Stimulated activated CD8-positive, alpha-beta memory T cell treated with anti-CD3 and anti-CD28 coated beads, Interleukin-4, amount 100 ng/mL, for 48 hours (primary cell): ENCODE measurements around the gene MCM3AP.
"Not testable (repeated sequence)": the region's sequence is repeated elsewhere in the genome, so short reads cannot be mapped to it uniquely, and the experiment has no call there.

ENCODE experiments used
- DNase-seq: peaks from one replicate; pipeline ENCODE4 v3.0.0-alpha.2; 2020

The MCM3AP gene

DNA sequence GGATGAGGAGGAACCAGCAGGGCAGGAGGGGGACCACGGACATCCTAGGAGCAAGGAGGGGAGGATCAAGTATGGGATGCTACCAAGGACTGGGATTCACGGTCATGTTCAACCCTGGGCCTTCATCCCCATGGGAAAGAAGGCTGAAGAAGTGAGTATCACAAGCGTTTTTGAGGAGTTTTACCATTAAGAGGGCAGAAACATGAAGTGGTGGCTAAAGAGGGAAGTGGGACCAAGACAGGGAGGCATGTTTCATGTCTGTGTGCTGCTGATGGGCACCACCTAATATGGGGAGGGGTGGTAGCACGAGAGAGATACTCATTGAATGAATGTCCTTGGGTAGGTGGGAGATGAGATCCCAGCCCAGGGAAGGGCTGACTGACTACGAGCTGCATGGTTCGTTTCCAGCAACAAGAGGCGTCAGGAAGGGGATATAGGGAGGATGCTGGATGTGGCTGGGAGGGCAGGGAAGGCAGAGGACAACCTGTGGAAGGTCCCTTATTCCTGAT, 45.5 kb downstream of the MCM3AP start:
- no peak for DNase-seq

- DNase-seq: no peak
Observed at GRCh38 chr21:46237474-46237873, 47.9 kb downstream of the MCM3AP start.

DNA sequence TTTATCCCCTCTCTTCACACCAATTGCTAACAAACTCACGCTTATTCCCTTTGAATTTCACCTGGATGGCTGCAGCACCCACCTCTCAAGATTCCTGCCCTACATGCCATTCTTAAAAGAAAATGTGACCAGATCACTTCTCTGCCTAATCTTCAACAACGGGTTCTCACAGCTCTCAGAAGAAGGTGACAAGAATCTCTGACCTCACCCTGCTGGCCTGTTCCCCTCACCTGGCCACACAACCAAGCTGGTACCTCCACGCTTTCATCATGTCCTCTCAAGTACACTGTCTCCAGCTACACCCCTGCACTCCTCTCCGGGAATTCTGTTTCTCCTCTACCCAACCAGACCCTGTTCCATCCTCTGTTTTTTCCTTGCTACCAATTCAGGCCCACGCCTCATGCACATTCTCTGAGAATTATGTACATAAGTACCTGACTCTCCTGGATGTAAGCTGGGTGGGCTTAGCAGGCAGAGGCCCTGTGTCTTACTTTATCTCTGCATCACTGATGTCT, 50.9 kb downstream of the MCM3AP start:
- DNase-seq: no peak

GRCh38 chr21:46229923-46230260, 55.5 kb downstream of the MCM3AP start:
- no peak for DNase-seq

GRCh38 chr21:46229133-46229922, 56.1 kb downstream of the MCM3AP start:
- peak; percentile 26 for DNase-seq

DNA sequence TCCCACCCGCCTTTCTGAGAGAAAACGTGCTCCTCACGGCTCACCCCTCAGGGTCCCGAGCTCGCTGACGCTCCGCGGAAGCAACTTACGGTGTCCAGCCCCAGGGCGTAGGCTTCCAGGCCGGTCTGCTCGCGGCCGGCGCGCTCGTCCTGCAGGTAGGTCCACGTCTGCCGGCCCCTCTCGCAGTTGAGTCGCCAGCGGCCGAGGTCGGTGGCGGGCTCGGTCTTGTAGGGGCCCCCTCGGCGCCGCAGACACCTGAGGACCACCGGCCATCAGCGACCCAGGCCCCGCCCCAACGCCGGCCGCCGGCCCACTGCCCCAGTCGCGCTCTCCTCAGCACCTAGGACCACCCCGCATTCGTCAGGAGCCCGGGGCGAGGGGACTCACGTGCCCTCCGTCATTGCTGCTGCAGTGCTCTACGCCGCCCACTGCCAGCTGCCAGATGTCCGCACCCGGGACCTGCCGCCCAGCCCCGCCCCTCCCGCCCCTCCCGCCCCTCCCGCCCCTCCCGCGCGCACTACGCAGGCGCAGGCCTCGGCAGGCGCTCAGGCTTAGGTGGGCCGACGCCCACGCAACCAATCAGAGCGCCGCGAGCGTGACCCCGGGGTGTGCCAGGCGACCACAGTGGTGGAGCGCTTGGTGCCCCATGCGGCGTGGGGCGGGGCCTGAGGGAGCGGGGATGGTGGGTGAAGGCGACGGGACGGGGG, 56.9 kb downstream of the MCM3AP start, which contains the start of gene LSS:
Gene LSS (minus strand): TSS at position 430 of the 707 bp plus-strand sequence. CDS start 29 bp downstream, at position 401.
- DNase-seq: peak; percentile 97

DNA sequence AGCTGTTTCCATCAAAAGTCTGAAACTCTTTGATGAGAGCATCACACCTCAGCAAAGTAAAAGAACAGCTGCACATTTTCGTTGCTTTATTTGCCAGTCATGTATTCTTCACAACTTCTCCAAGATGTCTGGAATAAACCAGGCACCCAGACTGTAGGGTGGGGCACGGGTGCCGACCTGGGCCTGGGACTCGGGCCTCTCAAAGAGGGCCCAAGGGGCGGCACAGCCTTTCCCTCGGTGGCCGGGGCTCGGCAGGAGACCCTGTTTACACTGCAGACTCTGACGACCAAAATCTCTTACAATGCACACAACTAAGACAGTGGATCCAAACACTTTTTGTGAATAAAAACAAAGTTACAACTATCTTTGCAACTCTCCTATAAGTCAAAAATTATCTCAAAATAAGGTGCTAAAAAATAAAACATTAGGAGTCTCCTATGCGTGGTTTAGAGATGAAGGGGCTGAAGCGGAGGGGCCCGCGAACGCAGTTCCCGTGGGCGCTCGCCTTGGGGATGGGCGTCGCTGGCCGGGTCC, 57.5 kb downstream of the MCM3AP start:
- DNase-seq: no peak

DNA sequence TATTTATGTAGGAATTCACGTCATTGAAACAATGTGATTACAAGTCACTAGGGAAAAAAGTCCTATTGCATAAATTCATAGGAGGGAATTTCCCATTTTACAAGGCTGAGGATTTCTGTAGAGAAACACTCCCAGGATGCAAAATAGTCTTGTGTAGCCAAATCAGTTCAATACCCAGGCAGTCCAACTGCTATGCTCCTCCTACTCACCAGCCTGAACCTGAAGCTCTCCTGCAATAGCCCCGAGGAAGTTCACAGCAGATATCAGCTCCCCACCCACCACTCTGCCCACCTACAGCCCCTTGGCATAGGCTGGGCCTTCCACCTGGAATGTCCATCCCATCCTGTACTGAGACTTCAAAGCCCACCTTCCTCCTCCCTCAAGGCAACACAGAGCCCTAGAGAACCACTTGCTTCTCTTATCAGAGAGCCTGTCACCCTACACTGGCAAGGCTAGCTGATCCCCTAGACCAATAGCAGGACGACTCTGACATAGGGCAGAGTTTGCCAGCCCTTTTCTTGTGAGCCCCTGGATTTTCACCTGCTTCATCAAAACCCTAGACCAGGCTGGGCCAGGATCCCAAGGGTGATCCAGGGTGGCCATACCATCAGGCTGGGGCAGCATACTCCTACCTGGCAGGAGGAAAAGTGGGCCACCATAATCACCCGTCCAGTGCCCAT, 58.4 kb downstream of the MCM3AP start:
- no peak for DNase-seq

DNA sequence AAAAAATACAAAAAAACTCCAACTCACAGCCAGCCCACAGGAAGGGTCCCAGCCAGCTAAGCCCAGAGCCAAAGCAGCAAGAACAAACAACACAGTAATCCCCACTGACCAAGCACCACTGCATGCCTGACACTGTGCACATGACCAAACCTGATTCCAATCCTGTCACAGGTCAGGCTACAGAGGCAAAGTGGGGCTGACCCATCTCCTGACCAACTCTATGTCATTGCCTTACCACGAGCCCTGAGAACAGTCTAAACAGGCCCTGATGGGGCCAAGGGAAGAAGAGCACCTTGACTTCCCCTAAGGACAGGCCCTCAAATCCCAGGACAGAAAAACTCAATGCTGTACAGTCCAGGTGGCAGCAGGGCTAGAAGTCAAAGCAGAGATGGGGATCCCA, 59.3 kb downstream of the MCM3AP start:
- DNase-seq: no peak

- not testable (repeated sequence) for DNase-seq
Observed at GRCh38 chr21:46223661-46224060, 61.8 kb downstream of the MCM3AP start.

DNA sequence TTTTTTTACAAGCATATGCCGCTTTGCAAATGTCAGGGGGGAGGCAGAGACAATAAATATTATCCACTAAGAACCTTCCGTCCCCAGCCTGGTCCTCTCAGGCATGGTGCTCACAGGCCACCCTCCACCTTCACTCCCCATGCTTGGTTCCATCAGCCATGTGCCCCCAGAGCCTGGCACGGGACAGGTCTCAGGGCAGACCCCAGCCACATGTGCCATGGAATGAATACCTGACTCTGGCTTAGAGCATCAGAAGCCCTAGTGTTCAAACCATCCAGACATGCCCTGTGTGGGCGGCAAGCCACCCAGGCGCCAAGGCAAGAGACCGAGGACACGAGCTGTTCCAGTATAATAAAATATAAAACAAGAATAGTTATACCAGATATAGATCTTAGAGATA, 62.2 kb downstream of the MCM3AP start:
- DNase-seq: no peak

- no peak for DNase-seq
Observed at GRCh38 chr21:46222436-46223116, 62.8 kb downstream of the MCM3AP start.

DNA sequence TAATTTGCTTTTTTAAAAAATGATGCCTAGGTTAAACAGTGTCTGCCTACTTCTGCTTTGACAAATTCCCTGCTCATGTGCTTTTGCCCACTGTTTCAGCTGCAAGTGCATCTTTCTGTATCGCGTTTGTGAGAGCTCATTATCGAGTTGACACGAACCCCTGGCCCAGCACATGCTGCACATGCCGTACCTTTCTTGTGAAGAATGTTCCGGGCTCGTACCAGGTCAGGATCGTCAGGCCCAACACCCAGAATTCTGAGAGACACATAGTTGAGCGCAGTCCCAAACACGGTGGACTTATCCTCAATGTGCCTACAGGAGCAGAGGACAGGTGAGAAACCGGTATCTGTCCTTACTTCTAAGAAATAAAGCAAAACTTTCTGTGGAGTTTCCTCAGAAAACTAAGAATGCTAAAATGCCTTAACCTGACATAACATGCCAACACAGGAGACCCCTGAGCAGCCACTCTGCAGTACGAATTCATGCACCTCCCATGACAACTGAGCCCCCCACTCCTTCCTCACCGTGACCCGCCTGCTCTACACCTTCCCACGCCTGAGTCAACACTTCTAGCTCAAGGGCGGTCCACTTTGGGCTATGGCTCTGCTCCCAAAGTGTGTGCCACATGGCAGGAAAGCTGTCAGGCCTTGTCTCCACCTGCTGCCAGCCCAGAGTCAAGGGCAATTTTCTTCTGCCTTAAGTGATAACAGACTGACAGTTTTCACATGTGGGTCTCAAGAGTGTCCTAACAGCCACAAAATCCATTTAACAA, 63.6 kb downstream of the MCM3AP start:
- DNase-seq: no peak

DNA sequence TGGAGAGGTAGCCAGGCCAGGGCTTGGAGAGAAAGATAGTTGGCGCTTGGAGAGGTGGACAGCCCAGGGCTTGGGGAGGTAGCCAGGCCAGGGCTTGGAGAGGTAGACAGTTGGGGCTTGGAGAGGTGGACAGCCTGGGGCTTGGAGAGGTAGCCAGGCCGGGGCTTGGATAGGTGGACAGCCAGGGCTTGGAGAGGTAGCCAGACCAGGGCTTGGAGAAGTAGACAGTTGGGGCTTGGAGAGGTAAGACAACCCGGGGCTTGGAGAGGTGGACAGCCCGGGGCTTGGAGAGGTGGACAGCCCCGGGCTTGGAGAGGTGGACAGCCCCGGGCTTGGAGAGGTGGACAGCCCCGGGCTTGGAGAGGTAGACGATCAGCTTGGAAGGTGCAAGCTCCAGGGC, 64.6 kb downstream of the MCM3AP start:
- DNase-seq: no peak

GRCh38 chr21:46220275-46220810, 65.1 kb downstream of the MCM3AP start:
- no peak for DNase-seq

GRCh38 chr21:46219591-46220239, 65.7 kb downstream of the MCM3AP start:
- no peak for DNase-seq

DNA sequence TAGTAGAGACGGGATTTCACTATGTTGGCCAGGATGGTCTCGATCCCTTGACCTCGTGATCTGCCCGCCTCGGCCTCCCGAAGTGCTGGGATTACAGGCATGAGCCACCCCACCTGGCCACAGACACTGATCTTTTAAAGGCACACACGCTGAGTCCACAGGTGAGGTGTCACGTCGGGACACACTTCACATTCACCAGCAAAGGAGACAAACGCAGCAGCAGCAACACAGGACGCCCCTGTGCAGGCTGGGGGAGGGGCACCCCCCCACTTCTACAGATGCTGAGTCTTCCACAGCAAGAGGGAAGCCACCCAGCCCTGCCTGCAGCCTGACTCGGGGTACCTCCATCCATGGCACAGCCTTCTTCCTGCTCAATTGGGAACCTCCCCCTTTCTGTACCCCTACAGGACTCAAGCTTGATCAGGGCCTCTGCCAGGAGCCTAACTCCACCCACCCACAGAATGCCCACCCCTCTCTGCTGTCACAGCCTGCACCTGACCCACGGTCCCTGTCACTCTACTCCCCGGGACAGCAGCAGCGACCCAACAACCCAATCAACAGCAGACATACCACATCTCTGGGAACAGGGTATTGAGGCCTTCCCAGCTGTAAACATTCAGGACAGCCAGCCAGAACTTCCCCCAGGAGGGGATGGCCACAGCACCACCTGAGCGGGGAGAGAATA, 66.4 kb downstream of the MCM3AP start:
- no peak for DNase-seq

- DNase-seq: no peak
Observed at GRCh38 chr21:46217511-46218196, 67.8 kb downstream of the MCM3AP start.

- no peak for DNase-seq
Observed at GRCh38 chr21:46216132-46216747, 69.2 kb downstream of the MCM3AP start.
